Body of pancreas (tissue), 4 donors: ENCODE results near the gene SLC26A4.

Source experiments
- POLR2A ChIP-seq, 3 donors: fragments of 450-650 bp; IDR thresholded peaks; one replicate each; pipeline ENCODE4 v1.6.1; 2016; ENCODE audit warnings: antibody characterized with exemption in 3 of 3, mild to moderate bottlenecking in 2 of 3
- TF ChIP-seq, protein P1 (sequence below), 7 experiments: fragments of 450-650 bp in 4 of 7; fragments of 200-600 bp in 3 of 7; sonication (generic) in 3 of 7; IDR thresholded peaks; one replicate each; pipeline ENCODE4 v1.5.1; 2016 to 2019; ENCODE audit warnings: antibody characterized with exemption in 7 of 7

DNA sequence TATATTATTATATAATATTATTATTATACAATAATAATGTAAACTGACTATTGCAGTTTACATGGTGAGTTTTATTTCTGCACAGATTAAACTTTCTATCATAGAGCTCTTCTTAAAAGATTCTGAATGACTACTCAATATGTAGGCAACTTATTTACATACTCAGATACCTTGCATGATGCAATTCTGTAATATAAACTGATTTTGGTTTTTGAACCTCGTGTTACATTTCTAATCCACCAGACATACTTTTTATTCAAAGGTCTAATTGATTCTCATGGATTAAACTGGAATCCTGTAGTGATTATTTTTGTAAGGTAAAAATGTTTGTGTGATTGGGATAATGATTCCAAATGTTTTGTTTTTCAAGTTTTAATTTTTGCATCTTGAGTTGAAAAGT is 19.9 kb downstream of the SLC26A4 start:
- TF ChIP-seq, protein P1, sequence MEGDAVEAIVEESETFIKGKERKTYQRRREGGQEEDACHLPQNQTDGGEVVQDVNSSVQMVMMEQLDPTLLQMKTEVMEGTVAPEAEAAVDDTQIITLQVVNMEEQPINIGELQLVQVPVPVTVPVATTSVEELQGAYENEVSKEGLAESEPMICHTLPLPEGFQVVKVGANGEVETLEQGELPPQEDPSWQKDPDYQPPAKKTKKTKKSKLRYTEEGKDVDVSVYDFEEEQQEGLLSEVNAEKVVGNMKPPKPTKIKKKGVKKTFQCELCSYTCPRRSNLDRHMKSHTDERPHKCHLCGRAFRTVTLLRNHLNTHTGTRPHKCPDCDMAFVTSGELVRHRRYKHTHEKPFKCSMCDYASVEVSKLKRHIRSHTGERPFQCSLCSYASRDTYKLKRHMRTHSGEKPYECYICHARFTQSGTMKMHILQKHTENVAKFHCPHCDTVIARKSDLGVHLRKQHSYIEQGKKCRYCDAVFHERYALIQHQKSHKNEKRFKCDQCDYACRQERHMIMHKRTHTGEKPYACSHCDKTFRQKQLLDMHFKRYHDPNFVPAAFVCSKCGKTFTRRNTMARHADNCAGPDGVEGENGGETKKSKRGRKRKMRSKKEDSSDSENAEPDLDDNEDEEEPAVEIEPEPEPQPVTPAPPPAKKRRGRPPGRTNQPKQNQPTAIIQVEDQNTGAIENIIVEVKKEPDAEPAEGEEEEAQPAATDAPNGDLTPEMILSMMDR (IDR thresholded peaks at IDR 0.05): no peak
- TF ChIP-seq POLR2A (IDR thresholded peaks at IDR 0.05): no peak
